Osteoblast (primary cell): Measurements from ENCODE around the gene RAMP1. TPM values are rescaled to one million over a fixed set of nuclear protein-coding genes. Genes with fewer than 3 reads are reported as not detected.
"Not testable (repeated sequence)": the region's sequence is repeated elsewhere in the genome, so short reads cannot be mapped to it uniquely, and the experiment has no call there.

Experiments
- DNase-seq: peaks from one replicate; pipeline ENCODE4 v3.0.0; 2011; ENCODE audit warnings: low spot score, mixed read lengths; ENCODE audit not compliant: insufficient read length; ENCODE audit errors: missing footprints
- H2AFZ ChIP-seq: 2 replicates; pipeline ENCODE4 v1.6.0; 2011; ENCODE audit warnings: mild to moderate bottlenecking, low read length
- H3K27ac ChIP-seq: 2 replicates; pipeline ENCODE4 v1.5.1; 2011; ENCODE audit warnings: mild to moderate bottlenecking, low read depth, low read length, moderate library complexity
- H3K27me3 ChIP-seq: 2 replicates; pipeline ENCODE4 v1.6.0; 2012; ENCODE audit warnings: mild to moderate bottlenecking, control low read depth, inconsistent platforms, low read length, moderate library complexity; ENCODE audit not compliant: insufficient read depth
- H3K36me3 ChIP-seq: 2 replicates; pipeline ENCODE4 v1.5.1; 2011; ENCODE audit warnings: mild to moderate bottlenecking, low read length, control low read depth, moderate library complexity; ENCODE audit not compliant: insufficient read depth
- H3K4me1 ChIP-seq: 2 replicates; pipeline ENCODE4 v1.5.1; 2011; ENCODE audit warnings: mild to moderate bottlenecking, low read length, control low read depth, moderate library complexity; ENCODE audit not compliant: insufficient read depth
- H3K4me2 ChIP-seq: 2 replicates; pipeline ENCODE4 v1.6.0; 2011; ENCODE audit warnings: mild to moderate bottlenecking, low read length; ENCODE audit not compliant: insufficient read depth
- H3K4me3 ChIP-seq: fragments of 200-600 bp; sonication (generic); 3 replicates; pipeline ENCODE4 v1.5.1; 2012; ENCODE audit warnings: mild to moderate bottlenecking, low read length, inconsistent platforms; ENCODE audit not compliant: insufficient read depth
- H3K79me2 ChIP-seq: 2 replicates; pipeline ENCODE4 v1.6.0; 2012; ENCODE audit warnings: mild to moderate bottlenecking, low read length, control low read depth, inconsistent platforms; ENCODE audit not compliant: insufficient read depth
- H3K9me3 ChIP-seq: 2 replicates; pipeline ENCODE4 v1.5.1; 2011; ENCODE audit warnings: low read depth, low read length, control low read depth
- H4K20me1 ChIP-seq: 2 replicates; pipeline ENCODE4 v1.6.0; 2012; ENCODE audit warnings: mild to moderate bottlenecking, low read length, control low read depth; ENCODE audit not compliant: insufficient read depth
- total RNA-seq: library from RNA; depleted of rRNA; stranded (reverse); fragments of >200 nt; gene quantifications from 2 replicates; pipeline ENCODE4 v1.2.3, GENCODE V29; 2012
- TF ChIP-seq, protein P1 (sequence below): IDR thresholded peaks from 2 replicates; pipeline ENCODE4 v1.5.1; 2011; ENCODE audit warnings: mild to moderate bottlenecking, low read depth, low read length, moderate library complexity; ENCODE audit errors: extremely low read depth

The RAMP1 gene
- total RNA-seq, 1 donor: 1.8 TPM

DNA sequence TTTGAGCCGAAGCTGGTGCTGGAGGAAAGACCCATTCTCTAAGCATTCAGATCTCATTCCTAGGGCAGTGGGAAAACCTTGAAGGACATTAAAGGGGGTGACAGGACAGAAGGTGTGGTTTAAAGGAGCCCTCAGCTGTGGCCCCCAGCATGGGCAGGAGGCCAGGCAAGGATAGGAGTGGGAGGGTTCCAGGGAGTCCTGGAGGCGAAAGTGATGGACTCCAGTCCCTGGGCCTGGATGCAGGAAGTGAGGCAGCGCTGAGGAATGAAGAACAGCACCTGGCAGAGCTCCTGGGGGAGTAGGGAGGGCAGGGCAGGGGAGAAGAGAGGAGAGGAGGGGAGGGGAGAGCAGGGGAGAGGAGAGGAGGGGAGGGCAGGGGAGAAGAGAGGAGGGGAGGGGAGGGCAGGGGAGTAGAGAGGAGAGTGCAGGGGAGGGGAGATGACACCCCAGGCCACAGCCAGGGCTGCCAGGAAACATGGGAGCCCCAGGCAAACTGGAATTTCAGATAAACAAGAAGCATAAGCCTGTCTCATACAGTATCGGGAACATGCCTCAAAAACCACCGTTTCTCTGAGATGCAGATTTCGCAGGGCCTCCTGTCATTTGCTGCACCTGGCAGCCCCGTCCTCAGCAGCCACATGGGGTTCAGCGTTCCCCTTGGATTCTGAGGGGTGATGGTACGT is 5.7 kb downstream of the RAMP1 start:
- peak; percentile 77 for DNase-seq
- Histone ChIP-seq H4K20me1 (no peaks in the 10 kb centered on the region), H3K27ac (no peak overlapping the region), H3K79me2 (no peaks in the 10 kb centered on the region), H3K4me1 (peaks cover 36% of the 10 kb centered on the region), H3K4me2 (no peak overlapping the region), H3K4me3 (no peak overlapping the region), H2AFZ (no peak overlapping the region), H3K9me3 (no peaks in the 10 kb centered on the region), H3K27me3 (peaks cover 1% of the 10 kb centered on the region), H3K36me3 (no peaks in the 10 kb centered on the region)
- TF ChIP-seq, protein P1, sequence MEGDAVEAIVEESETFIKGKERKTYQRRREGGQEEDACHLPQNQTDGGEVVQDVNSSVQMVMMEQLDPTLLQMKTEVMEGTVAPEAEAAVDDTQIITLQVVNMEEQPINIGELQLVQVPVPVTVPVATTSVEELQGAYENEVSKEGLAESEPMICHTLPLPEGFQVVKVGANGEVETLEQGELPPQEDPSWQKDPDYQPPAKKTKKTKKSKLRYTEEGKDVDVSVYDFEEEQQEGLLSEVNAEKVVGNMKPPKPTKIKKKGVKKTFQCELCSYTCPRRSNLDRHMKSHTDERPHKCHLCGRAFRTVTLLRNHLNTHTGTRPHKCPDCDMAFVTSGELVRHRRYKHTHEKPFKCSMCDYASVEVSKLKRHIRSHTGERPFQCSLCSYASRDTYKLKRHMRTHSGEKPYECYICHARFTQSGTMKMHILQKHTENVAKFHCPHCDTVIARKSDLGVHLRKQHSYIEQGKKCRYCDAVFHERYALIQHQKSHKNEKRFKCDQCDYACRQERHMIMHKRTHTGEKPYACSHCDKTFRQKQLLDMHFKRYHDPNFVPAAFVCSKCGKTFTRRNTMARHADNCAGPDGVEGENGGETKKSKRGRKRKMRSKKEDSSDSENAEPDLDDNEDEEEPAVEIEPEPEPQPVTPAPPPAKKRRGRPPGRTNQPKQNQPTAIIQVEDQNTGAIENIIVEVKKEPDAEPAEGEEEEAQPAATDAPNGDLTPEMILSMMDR: no peak

DNA sequence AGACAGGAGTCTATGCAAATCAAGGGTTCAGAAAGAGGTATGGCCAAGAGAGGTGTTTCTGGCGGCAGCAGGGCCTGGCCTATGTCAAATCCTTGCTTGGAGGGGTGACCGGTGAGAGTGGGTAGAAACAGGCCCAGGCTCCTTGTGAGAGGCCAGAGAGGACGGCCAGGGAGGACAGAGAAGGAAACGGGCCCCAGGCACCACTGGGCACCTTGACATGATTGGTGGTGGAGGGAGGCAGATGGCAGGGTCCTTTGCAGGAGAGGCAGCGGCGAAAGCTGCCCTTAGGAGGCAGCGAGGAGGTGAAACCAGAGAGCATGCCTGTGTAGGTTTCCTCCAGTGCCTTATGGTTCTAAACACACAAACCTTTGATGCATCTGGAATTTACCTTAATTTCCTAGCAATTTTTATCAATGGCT is 6.2 kb downstream of the RAMP1 start:
- Histone ChIP-seq H3K4me2 (peak overlapping the region; percentile 73), H3K27ac (peak overlapping the region; percentile 88), H3K4me3 (no peak overlapping the region), H3K36me3 (no peaks in the 10 kb centered on the region), H3K9me3 (no peaks in the 10 kb centered on the region), H3K4me1 (peaks cover 30% of the 10 kb centered on the region), H3K79me2 (no peaks in the 10 kb centered on the region), H3K27me3 (no peaks in the 10 kb centered on the region), H4K20me1 (no peaks in the 10 kb centered on the region), H2AFZ (peak overlapping the region; percentile 11)
- TF ChIP-seq, protein P1: peak; percentile 9
- DNase-seq: peak; percentile 63

DNA sequence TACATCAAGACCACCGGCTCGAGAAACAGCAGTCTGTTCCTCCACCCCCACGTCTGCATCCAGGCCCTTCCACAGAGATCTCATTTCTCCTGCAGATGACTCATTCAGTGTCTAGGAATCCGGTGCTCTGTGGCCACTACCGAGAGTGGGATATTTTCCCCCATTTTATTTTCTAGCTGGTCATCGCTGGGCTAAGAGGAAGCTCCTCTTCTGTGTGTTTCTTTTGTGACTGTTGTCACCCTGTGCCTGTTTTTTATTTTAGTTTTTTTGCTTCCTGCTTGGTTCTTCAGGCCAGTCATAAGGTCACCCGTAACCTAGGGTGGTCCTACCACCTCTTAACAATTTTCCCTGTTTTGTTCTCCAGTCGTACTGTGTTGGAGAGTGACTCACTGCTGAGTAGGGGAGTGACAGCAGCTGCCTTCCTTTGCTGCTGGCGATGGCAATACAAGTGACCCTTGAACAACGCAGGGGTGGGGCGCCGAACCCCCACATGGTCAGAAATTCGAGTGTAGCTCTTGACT is 6.7 kb downstream of the RAMP1 start:
- TF ChIP-seq, protein P1: no peak
- peak; percentile 93 for DNase-seq
- Histone ChIP-seq H3K4me2 (peak overlapping the region; percentile 73), H3K27me3 (no peaks in the 10 kb centered on the region), H3K4me1 (peaks cover 30% of the 10 kb centered on the region), H3K79me2 (no peaks in the 10 kb centered on the region), H4K20me1 (no peaks in the 10 kb centered on the region), H3K4me3 (peak overlapping the region; percentile 31), H2AFZ (peak overlapping the region; percentile 78), H3K36me3 (no peaks in the 10 kb centered on the region), H3K27ac (peak overlapping the region; percentile 88), H3K9me3 (no peaks in the 10 kb centered on the region)

DNA sequence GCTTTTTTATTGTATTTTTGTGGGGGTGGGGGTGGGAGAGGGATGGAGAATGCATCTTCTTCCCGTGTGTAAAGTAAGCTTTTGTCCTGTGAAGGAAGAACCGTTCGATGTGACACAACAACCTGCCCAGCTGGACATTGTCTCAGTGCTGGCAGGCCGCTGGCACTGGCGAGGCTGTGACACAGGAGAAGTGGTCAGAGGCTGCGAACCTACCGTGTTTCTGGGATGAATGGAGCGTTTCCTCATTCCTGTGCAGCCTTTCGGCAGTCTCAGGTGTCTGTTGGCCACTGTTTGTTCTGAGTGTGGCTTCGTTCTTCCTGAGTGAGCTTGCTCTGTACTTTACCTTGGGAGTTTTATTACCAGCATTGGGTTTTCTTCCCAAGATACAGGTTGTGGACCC is 8.0 kb downstream of the RAMP1 start:
- H3K27me3 ChIP-seq: no peaks in the 10 kb centered on the region
- H3K36me3 ChIP-seq: no peaks in the 10 kb centered on the region
- H3K4me1 ChIP-seq: peaks cover 30% of the 10 kb centered on the region
- H3K9me3 ChIP-seq: no peaks in the 10 kb centered on the region
- H3K27ac ChIP-seq: no peak overlapping the region
- DNase-seq: peak; percentile 10
- no peaks in the 10 kb centered on the region for H3K79me2 ChIP-seq
- no peak overlapping the region for H3K4me3 ChIP-seq
- no peak overlapping the region for H3K4me2 ChIP-seq
- TF ChIP-seq, protein P1: no peak
- H4K20me1 ChIP-seq: no peaks in the 10 kb centered on the region
- H2AFZ ChIP-seq: no peak overlapping the region

DNA sequence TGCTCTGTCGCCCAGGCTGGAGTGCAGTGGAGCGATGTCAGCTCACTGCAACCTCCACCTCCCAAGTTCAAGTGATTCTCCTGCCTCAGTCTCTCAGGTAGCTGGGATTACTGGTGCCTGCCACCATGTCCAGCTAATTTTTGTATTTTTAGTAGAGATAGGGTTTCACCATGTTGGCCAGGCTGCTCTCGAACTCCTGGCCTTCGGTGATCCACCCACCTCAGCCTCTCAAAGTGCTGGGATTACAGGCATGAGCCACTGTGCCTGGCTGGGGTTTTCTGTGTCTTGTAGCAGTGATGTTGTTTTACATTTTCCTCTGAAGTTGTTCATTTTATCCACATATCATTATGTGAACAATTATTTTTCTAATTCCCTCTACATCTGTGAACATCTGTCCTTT is 8.7 kb downstream of the RAMP1 start:
- H3K9me3 ChIP-seq, DNase-seq, H3K79me2 ChIP-seq, H3K27me3 ChIP-seq, H3K36me3 ChIP-seq, H2AFZ ChIP-seq, H4K20me1 ChIP-seq: not testable (repeated sequence)
- Histone ChIP-seq H3K4me3 (peak overlapping the region; percentile 59), H3K4me1 (peaks cover 30% of the 10 kb centered on the region), H3K27ac (peak overlapping the region; percentile 50), H3K4me2 (peak overlapping the region; percentile 75)
